Lung (tissue), 12 donors: ENCODE results near the gene LGR6. TPM values are rescaled to one million over a fixed set of nuclear protein-coding genes. Genes with fewer than 3 reads are reported as not detected.

Experiments used
- ATAC-seq: fragments of 200-7000 bp; cut with Tn5 transposase; one replicate; pipeline ENCODE4 v1.9.1; 2020; ENCODE audit warnings: moderate number of reproducible peaks; ENCODE audit not compliant: insufficient read depth, low FRiP score
- DNase-seq, 3 donors: peaks; one replicate each; pipeline ENCODE4 v3.0.0-alpha.2; 2013 to 2017
- H3K27ac ChIP-seq, 2 donors: one replicate each; pipeline ENCODE4 v1.5.1; 2013; ENCODE audit warnings: mild to moderate bottlenecking in 2 of 2, moderate library complexity in 2 of 2, control low read depth in 1 of 2, inconsistent platforms in 1 of 2, low read depth in 1 of 2, low read length in 1 of 2
- H3K27me3 ChIP-seq, 3 donors: one replicate each; pipeline ENCODE4 v1.5.1; 2013; ENCODE audit warnings: low read length in 2 of 3; ENCODE audit not compliant: control insufficient read depth in 3 of 3, insufficient read depth in 3 of 3
- H3K36me3 ChIP-seq, 4 donors: one replicate each; pipeline ENCODE4 v1.5.1; 2013; ENCODE audit warnings: low read length in 4 of 4, mild to moderate bottlenecking in 1 of 4, moderate library complexity in 1 of 4; ENCODE audit not compliant: control insufficient read depth in 4 of 4, insufficient read depth in 4 of 4
- H3K4me1 ChIP-seq, 5 donors: one replicate each; pipeline ENCODE4 v1.5.1; 2013; ENCODE audit warnings: low read length in 5 of 5, mild to moderate bottlenecking in 2 of 5, moderate library complexity in 1 of 5; ENCODE audit not compliant: control insufficient read depth in 5 of 5, insufficient read depth in 5 of 5
- H3K4me3 ChIP-seq: one replicate; pipeline ENCODE4 v1.5.1; 2013; ENCODE audit warnings: mild to moderate bottlenecking, control low read depth, moderate library complexity
- H3K9ac ChIP-seq, 2 donors: one replicate each; pipeline ENCODE4 v1.5.1; 2013; ENCODE audit warnings: low read length in 2 of 2, control low read depth in 1 of 2; ENCODE audit not compliant: insufficient read depth in 1 of 2
- H3K9me3 ChIP-seq, 4 donors: one replicate each; pipeline ENCODE4 v1.5.1; 2013; ENCODE audit warnings: low read length in 3 of 4, mild to moderate bottlenecking in 1 of 4, moderate library complexity in 1 of 4; ENCODE audit not compliant: control insufficient read depth in 4 of 4, insufficient read depth in 3 of 4
- CTCF ChIP-seq: IDR thresholded peaks from 2 replicates; pipeline ENCODE4 v1.5.1; 2012; ENCODE audit warnings: mild to moderate bottlenecking; ENCODE audit errors: control extremely low read depth, extremely low read depth
- WGBS, 2 donors: extraction: QIAGEN DNeasy Blood & Tissue Kit; methylation state at CpG; one replicate each; pipeline ENCODE4 v1.1.7; 2013; 5-methylcytosine and 5-hydroxymethylcytosine counted together
- polyA plus RNA-seq, 2 donors: library from polyadenylated mRNA; stranded (reverse); fragments of 200-250 nt; gene quantifications; one replicate each; pipeline ENCODE4 v1.2.1, GENCODE V29; 2013
- total RNA-seq, 2 donors: library from RNA; depleted of rRNA in 1 of 2; stranded (reverse); fragments of >200 nt in 1 of 2; gene quantifications; one replicate each; pipeline ENCODE4 v1.2.1, GENCODE V29; 2014 to 2021
- donor health status: control.
- donor health status: control.
- donor health status: Bipolar disorder and iron deficiency.
- donor health status: healthy.
- donor health status: DM: yes; HTN: yes; CAD: no.

Gene LGR6
- total and polyA plus RNA-seq, 4 donors, result 0.57 to 4.1 (median 1.3) TPM

- WGBS, 2 donors, result 59 to 64% methylated on average over 2 of the region's 2 CpGs
- H3K4me3 ChIP-seq, result no peak overlapping the region
- ATAC-seq (no peak), DNase-seq (no peak)
- H3K9me3 ChIP-seq, result peaks cover 0 to 3% (median 0%) of the 10 kb centered on the region in 4 donors
- H3K27ac ChIP-seq, result no peak overlapping the region
- H3K36me3 ChIP-seq, result no peaks in the 10 kb centered on the region
- H3K27me3 ChIP-seq, result peaks cover 0 to 3% (median 0%) of the 10 kb centered on the region in 3 donors
- TF ChIP-seq CTCF, result no peak
- H3K4me1 ChIP-seq, result no peaks in the 10 kb centered on the region
- no peak overlapping the region for H3K9ac ChIP-seq
Measured at GRCh38 chr1:202249846-202250245, 56.2 kb downstream of the LGR6 start.

- no peaks in the 10 kb centered on the region for H3K4me1 ChIP-seq
- no peak for ATAC-seq
- H3K27ac ChIP-seq, result no peak overlapping the region
- peaks cover 0 to 3% (median 0%) of the 10 kb centered on the region in 4 donors for H3K9me3 ChIP-seq
- H3K4me3 ChIP-seq, result no peak overlapping the region
- TF ChIP-seq CTCF, result no peak
- H3K36me3 ChIP-seq, result no peaks in the 10 kb centered on the region
- peak in 1 of 3 donors; percentile 4 for DNase-seq
- 78 to 86% methylated on average over 10 of the region's 10 CpGs for WGBS, 2 donors
- H3K27me3 ChIP-seq, result peaks cover 0 to 3% (median 0%) of the 10 kb centered on the region in 3 donors
- H3K9ac ChIP-seq, result no peak overlapping the region
Measured at GRCh38 chr1:202250982-202251381, 57.4 kb downstream of the LGR6 start.

- H3K9ac ChIP-seq, result no peak overlapping the region
- DNase-seq, result peak in 1 of 3 donors; percentile 9
- WGBS, 2 donors, result 46 to 47% methylated on average over 6 of the region's 6 CpGs
Measured at GRCh38 chr1:202251424-202252256, 58.0 kb downstream of the LGR6 start.

More at GRCh38 chr1:202251424-202252256, 58.0 kb downstream of the LGR6 start:
- Histone ChIP-seq H3K27me3 (peaks cover 0 to 3% (median 0%) of the 10 kb centered on the region in 3 donors), H3K27ac (no peak overlapping the region), H3K36me3 (no peaks in the 10 kb centered on the region), H3K4me1 (no peaks in the 10 kb centered on the region), H3K4me3 (no peak overlapping the region), H3K9me3 (peaks cover 0 to 3% (median 0%) of the 10 kb centered on the region in 4 donors)
- ATAC-seq, result no peak
- TF ChIP-seq CTCF, result no peak
